Right cardiac atrium (tissue), 5 donors: Measurements from ENCODE around the gene CLEC18C. TPM values are rescaled to one million over a fixed set of nuclear protein-coding genes. Genes with fewer than 3 reads are reported as not detected.
A peak's percentile ranks its signal among the peaks of the same experiment; 100 is the strongest.
"Not testable (repeated sequence)": the region's sequence is repeated elsewhere in the genome, so short reads cannot be mapped to it uniquely, and the experiment has no call there.

Source experiments
- ATAC-seq, 2 donors: fragments of 200-7000 bp; cut with Tn5 transposase; one replicate each; pipeline versions ENCODE4 v1.8.0 to v1.9.1; 2020; ENCODE audit warnings: moderate library complexity in 2 of 2, mild to moderate bottlenecking in 1 of 2
- DNase-seq, 3 donors: peaks; one replicate each; pipeline ENCODE4 v3.0.0-alpha.2; 2020
- H3K27ac ChIP-seq: one replicate; pipeline ENCODE4 v1.5.1; 2013; ENCODE audit warnings: mild to moderate bottlenecking, low read length, control low read depth, moderate library complexity
- H3K27me3 ChIP-seq: one replicate; pipeline ENCODE4 v1.6.1; 2013; ENCODE audit not compliant: control insufficient read depth, insufficient read depth
- H3K4me1 ChIP-seq: one replicate; pipeline ENCODE4 v1.6.1; 2013; ENCODE audit warnings: low read length; ENCODE audit not compliant: control insufficient read depth, insufficient read depth
- H3K4me3 ChIP-seq: one replicate; pipeline ENCODE4 v1.5.1; 2013; ENCODE audit warnings: low read length, control low read depth
- H3K9me3 ChIP-seq: one replicate; pipeline ENCODE4 v1.6.1; 2013; ENCODE audit warnings: low read length; ENCODE audit not compliant: control insufficient read depth
- WGBS: extraction: QIAGEN DNeasy Blood & Tissue Kit; methylation state at CpG from one replicate; pipeline ENCODE4 v1.1.7; 2013; 5-methylcytosine and 5-hydroxymethylcytosine counted together
- intact Hi-C, 4 donors: fragments of 100-400 bp; cut with DNase I; formaldehyde crosslinking; loops; one replicate each; pipeline versions ENCODE4 v1.11.0 to v1.14.0; 2022 to 2023
- polyA plus RNA-seq: library from polyadenylated mRNA; stranded (reverse); fragments of 200-250 nt; gene quantifications from one replicate; pipeline ENCODE4 v1.2.3, GENCODE V29; 2013
- total RNA-seq, 4 donors: library from RNA; stranded (reverse); fragmentation: NEBNext Ultra II Directional; extraction: Animal tissue kit (Norgen Biotek cat#: 25700); gene quantifications; one replicate each; pipeline ENCODE4 v1.2.1, GENCODE V29; 2021
- donor health status: healthy with polysubstance abuse.
- donor health status: DM: no; HTN: yes; CAD: no.
- donor health status: DM: no; HTN: no; CAD: no.
- donor health status: DM: no; HTN: yes; CAD: no; lungs with severe emphysema.
- donor health status: DM: yes; HTN: yes; CAD: no.

The CLEC18C gene
- total and polyA plus RNA-seq, 5 donors = 0.18 to 0.31 TPM; not detected in 3

- intact Hi-C loops, H3K4me3 ChIP-seq, H3K9me3 ChIP-seq, DNase-seq, H3K4me1 ChIP-seq, ATAC-seq, H3K27me3 ChIP-seq, H3K27ac ChIP-seq: not testable (repeated sequence)
- 97% methylated on average over 8 of the region's 8 CpGs for WGBS
Measured at GRCh38 chr16:70149296-70149695, 24.3 kb upstream of the CLEC18C start.

GRCh38 chr16:70151391-70151790 lies 22.2 kb upstream of the CLEC18C start:
- Histone ChIP-seq H3K27ac (no peak overlapping the region), H3K4me3 (no peak overlapping the region), H3K4me1 (no peaks in the 10 kb centered on the region), H3K9me3 (no peaks in the 10 kb centered on the region), H3K27me3 (no peaks in the 10 kb centered on the region)
- DNase-seq (no peak), ATAC-seq (no peak)
- 93% methylated on average over 2 of the region's 2 CpGs for WGBS
- intact Hi-C loops = no loop called here

- DNase-seq (no peak), ATAC-seq (no peak)
- H3K27me3 ChIP-seq = no peaks in the 10 kb centered on the region
- H3K4me3 ChIP-seq = no peak overlapping the region
- H3K4me1 ChIP-seq = no peaks in the 10 kb centered on the region
- H3K27ac ChIP-seq = no peak overlapping the region
- intact Hi-C loops = no loop called here
- H3K9me3 ChIP-seq = no peaks in the 10 kb centered on the region
- 84% methylated on average over 17 of the region's 17 CpGs for WGBS
Measured at GRCh38 chr16:70151941-70152509, 21.6 kb upstream of the CLEC18C start.

- Histone ChIP-seq H3K4me3 (no peak overlapping the region), H3K27me3 (no peaks in the 10 kb centered on the region), H3K9me3 (no peaks in the 10 kb centered on the region), H3K4me1 (no peaks in the 10 kb centered on the region), H3K27ac (no peak overlapping the region)
- DNase-seq (no peak), ATAC-seq (peak in 1 of 2 donors; percentile 6)
- intact Hi-C loops = no loop called here
- 95% methylated on average over 13 of the region's 13 CpGs for WGBS
Measured at GRCh38 chr16:70152578-70153302, 20.8 kb upstream of the CLEC18C start.

- WGBS = 94% methylated on average over 10 of the region's 10 CpGs
Measured at GRCh38 chr16:70154736-70155135, 18.9 kb upstream of the CLEC18C start.

GRCh38 chr16:70156207-70156978 lies 17.2 kb upstream of the CLEC18C start:
- Histone ChIP-seq H3K4me1 (no peaks in the 10 kb centered on the region), H3K9me3 (no peaks in the 10 kb centered on the region), H3K27ac (no peak overlapping the region), H3K4me3 (no peak overlapping the region), H3K27me3 (no peaks in the 10 kb centered on the region)
- 90% methylated on average over 29 of the region's 29 CpGs for WGBS
- intact Hi-C loops = no loop called here
- peak in 1 of 2 donors; percentile 2 for ATAC-seq
- no peak for DNase-seq

More at GRCh38 chr16:70154736-70155135, 18.9 kb upstream of the CLEC18C start:
- intact Hi-C loops, H3K4me1 ChIP-seq, ATAC-seq, H3K27ac ChIP-seq, H3K9me3 ChIP-seq, H3K4me3 ChIP-seq, H3K27me3 ChIP-seq, DNase-seq: not testable (repeated sequence)

GRCh38 chr16:70157105-70157476 lies 16.5 kb upstream of the CLEC18C start:
- WGBS = 84% methylated on average over 11 of the region's 11 CpGs
- ATAC-seq (no peak), DNase-seq (no peak)
- H3K27ac ChIP-seq = no peak overlapping the region
- no peaks in the 10 kb centered on the region for H3K9me3 ChIP-seq
- intact Hi-C loops = no loop called here
- no peaks in the 10 kb centered on the region for H3K4me1 ChIP-seq
- H3K27me3 ChIP-seq = no peaks in the 10 kb centered on the region
- H3K4me3 ChIP-seq = no peak overlapping the region

- Histone ChIP-seq H3K9me3 (no peaks in the 10 kb centered on the region), H3K27ac (no peak overlapping the region), H3K4me1 (no peaks in the 10 kb centered on the region), H3K4me3 (no peak overlapping the region), H3K27me3 (no peaks in the 10 kb centered on the region)
- intact Hi-C loops = no loop called here
- 85% methylated on average over 8 of the region's 8 CpGs for WGBS
- DNase-seq (no peak), ATAC-seq (no peak)
Measured at GRCh38 chr16:70157477-70158260, 15.9 kb upstream of the CLEC18C start.

GRCh38 chr16:70158261-70158939 lies 15.2 kb upstream of the CLEC18C start:
- ATAC-seq (no peak), DNase-seq (no peak)
- no peak overlapping the region for H3K27ac ChIP-seq
- intact Hi-C loops = no loop called here
- H3K27me3 ChIP-seq = no peaks in the 10 kb centered on the region
- no peaks in the 10 kb centered on the region for H3K9me3 ChIP-seq
- H3K4me1 ChIP-seq = no peaks in the 10 kb centered on the region
- 78% methylated on average over 7 of the region's 7 CpGs for WGBS
- H3K4me3 ChIP-seq = no peak overlapping the region
